Measurements from ENCODE around the gene AFMID.

The AFMID gene

DNA sequence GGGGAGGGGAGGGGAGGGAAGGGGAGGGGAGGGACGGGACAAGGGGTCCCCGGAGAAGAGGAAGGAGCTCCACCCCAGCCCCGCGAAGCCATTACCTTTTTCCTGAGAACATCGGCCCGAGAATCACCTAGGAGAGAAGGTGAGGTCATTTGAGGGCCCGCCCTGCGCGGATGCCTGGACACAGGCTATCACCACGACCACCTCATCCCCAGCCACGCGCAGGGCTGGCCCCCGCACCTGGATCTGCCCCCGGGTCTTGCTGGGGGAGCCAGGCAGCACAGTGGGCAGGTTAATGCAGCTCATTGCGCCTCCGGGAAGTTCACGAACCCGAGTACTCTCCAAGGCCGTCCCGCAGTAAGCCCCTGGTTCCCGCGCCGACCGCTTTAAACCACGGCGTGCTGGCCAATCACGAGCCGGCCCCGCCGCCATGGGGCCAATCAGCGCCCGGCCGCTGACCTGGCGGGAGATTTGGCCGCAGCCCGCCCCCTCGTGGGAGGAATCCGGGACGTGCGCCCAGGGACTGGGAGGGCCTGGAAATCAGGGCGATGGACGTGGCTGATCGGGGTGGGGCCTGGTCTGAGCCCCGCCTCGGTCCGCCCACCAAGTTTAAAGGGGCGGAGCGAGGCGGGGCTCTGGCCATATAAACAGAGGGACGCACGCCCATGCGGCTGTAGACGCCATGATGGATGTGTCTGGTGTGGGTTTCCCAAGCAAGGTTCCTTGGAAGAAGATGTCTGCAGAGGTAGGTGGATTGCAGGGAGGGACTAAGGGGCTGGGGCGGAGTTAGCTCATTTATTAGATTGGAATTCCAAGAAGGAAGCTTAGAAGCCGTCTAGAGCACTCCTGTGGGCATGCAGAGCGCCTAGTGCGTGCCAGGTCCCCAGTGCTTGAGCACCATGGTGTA lies at the start of gene AFMID, which contains the start of gene TK1 (continued):
- TF ChIP-seq, protein P1, sequence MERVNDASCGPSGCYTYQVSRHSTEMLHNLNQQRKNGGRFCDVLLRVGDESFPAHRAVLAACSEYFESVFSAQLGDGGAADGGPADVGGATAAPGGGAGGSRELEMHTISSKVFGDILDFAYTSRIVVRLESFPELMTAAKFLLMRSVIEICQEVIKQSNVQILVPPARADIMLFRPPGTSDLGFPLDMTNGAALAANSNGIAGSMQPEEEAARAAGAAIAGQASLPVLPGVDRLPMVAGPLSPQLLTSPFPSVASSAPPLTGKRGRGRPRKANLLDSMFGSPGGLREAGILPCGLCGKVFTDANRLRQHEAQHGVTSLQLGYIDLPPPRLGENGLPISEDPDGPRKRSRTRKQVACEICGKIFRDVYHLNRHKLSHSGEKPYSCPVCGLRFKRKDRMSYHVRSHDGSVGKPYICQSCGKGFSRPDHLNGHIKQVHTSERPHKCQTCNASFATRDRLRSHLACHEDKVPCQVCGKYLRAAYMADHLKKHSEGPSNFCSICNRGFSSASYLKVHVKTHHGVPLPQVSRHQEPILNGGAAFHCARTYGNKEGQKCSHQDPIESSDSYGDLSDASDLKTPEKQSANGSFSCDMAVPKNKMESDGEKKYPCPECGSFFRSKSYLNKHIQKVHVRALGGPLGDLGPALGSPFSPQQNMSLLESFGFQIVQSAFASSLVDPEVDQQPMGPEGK (tag by site-specific recombination; IDR thresholded peaks at IDR 0.05) = peak; percentile 95
- TF ChIP-seq SALL2 (tag by site-specific recombination; IDR thresholded peaks at IDR 0.05; ENCODE audit: borderline replicate concordance) (no peak), ZNF600 (tag by site-specific recombination; IDR thresholded peaks at IDR 0.05) (no peak), ZNF26 (tag by site-specific recombination; IDR thresholded peaks at IDR 0.05) (no peak), EGR2 (tag by site-specific recombination; IDR thresholded peaks at IDR 0.05; ENCODE audit: low read depth) (peak; percentile 88), ZNF175 (tag by site-specific recombination; IDR thresholded peaks at IDR 0.05) (no peak), ZNF266 (tag by site-specific recombination; IDR thresholded peaks at IDR 0.05; ENCODE audit: low read depth) (no peak), SCRT2 (tag by site-specific recombination; IDR thresholded peaks at IDR 0.05) (no peak), RBAK (tag by site-specific recombination; IDR thresholded peaks at IDR 0.05) (no peak), ZNF292 (tag by site-specific recombination; IDR thresholded peaks at IDR 0.05; ENCODE audit: borderline replicate concordance, low read depth) (no peak), WT1 (tag by site-specific recombination; IDR thresholded peaks at IDR 0.05) (peak; percentile 53), ZNF248 (tag by site-specific recombination; IDR thresholded peaks at IDR 0.05) (no peak), ZNF707 (tag by site-specific recombination; IDR thresholded peaks at IDR 0.05) (no peak), ZNF560 (tag by site-specific recombination; IDR thresholded peaks at IDR 0.05; ENCODE audit: borderline replicate concordance) (no peak), ZNF433 (tag by site-specific recombination; IDR thresholded peaks at IDR 0.05; ENCODE audit: low read depth) (no peak), ZNF404 (tag by site-specific recombination; IDR thresholded peaks at IDR 0.05) (no peak), ZNF704 (tag by site-specific recombination; IDR thresholded peaks at IDR 0.05) (no peak), ZNF558 (tag by site-specific recombination; IDR thresholded peaks at IDR 0.05) (no peak), ZNF501 (tag by site-specific recombination; IDR thresholded peaks at IDR 0.05) (peak; percentile 62), KLF8 (tag by site-specific recombination; IDR thresholded peaks at IDR 0.05) (peak; percentile 96), ZNF664 (tag by site-specific recombination; IDR thresholded peaks at IDR 0.05) (no peak), ZNF121 (tag by site-specific recombination; IDR thresholded peaks at IDR 0.05) (no peak), ZNF394 (tag by site-specific recombination; IDR thresholded peaks at IDR 0.05; ENCODE audit: borderline replicate concordance) (peak; percentile 38; the same call in 1 of the 2 replicates), PRDM4 (tag by site-specific recombination; IDR thresholded peaks at IDR 0.05) (no peak), ZNF791 (tag by site-specific recombination; IDR thresholded peaks at IDR 0.05) (no peak)
- TF ChIP-seq, protein P2, sequence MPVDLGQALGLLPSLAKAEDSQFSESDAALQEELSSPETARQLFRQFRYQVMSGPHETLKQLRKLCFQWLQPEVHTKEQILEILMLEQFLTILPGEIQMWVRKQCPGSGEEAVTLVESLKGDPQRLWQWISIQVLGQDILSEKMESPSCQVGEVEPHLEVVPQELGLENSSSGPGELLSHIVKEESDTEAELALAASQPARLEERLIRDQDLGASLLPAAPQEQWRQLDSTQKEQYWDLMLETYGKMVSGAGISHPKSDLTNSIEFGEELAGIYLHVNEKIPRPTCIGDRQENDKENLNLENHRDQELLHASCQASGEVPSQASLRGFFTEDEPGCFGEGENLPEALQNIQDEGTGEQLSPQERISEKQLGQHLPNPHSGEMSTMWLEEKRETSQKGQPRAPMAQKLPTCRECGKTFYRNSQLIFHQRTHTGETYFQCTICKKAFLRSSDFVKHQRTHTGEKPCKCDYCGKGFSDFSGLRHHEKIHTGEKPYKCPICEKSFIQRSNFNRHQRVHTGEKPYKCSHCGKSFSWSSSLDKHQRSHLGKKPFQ (tag by site-specific recombination; IDR thresholded peaks at IDR 0.05) = no peak
- TF ChIP-seq, protein P3, sequence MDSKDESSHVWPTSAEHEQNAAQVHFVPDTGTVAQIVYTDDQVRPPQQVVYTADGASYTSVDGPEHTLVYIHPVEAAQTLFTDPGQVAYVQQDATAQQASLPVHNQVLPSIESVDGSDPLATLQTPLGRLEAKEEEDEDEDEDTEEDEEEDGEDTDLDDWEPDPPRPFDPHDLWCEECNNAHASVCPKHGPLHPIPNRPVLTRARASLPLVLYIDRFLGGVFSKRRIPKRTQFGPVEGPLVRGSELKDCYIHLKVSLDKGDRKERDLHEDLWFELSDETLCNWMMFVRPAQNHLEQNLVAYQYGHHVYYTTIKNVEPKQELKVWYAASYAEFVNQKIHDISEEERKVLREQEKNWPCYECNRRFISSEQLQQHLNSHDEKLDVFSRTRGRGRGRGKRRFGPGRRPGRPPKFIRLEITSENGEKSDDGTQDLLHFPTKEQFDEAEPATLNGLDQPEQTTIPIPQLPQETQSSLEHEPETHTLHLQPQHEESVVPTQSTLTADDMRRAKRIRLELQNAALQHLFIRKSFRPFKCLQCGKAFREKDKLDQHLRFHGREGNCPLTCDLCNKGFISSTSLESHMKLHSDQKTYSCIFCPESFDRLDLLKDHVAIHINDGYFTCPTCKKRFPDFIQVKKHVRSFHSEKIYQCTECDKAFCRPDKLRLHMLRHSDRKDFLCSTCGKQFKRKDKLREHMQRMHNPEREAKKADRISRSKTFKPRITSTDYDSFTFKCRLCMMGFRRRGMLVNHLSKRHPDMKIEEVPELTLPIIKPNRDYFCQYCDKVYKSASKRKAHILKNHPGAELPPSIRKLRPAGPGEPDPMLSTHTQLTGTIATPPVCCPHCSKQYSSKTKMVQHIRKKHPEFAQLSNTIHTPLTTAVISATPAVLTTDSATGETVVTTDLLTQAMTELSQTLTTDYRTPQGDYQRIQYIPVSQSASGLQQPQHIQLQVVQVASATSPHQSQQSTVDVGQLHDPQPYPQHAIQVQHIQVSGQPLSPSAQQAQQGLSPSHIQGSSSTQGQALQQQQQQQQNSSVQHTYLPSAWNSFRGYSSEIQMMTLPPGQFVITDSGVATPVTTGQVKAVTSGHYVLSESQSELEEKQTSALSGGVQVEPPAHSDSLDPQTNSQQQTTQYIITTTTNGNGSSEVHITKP (tag by site-specific recombination; IDR thresholded peaks at IDR 0.05) = peak; percentile 73; the same call in 1 of the 2 replicates
